Stimulated activated CD8-positive, alpha-beta memory T cell treated with anti-CD3 and anti-CD28 coated beads, Interleukin-4, amount 100 ng/mL, for 24 hours (primary cell): ENCODE measurements around the gene XPO1.
"Not testable (repeated sequence)": the region's sequence is repeated elsewhere in the genome, so short reads cannot be mapped to it uniquely, and the experiment has no call there.

ENCODE experiments used
- DNase-seq: peaks from one replicate; pipeline ENCODE4 v3.0.0-alpha.2; 2020; ENCODE audit warnings: low read depth

XPO1 gene

GRCh38 chr2:61469424-61470121 is 68.6 kb downstream of the XPO1 start:
- no peak for DNase-seq

GRCh38 chr2:61468231-61468630 is 69.9 kb downstream of the XPO1 start:
- not testable (repeated sequence) for DNase-seq

- no peak for DNase-seq
Observed at GRCh38 chr2:61465045-61465444, 73.1 kb downstream of the XPO1 start.

- no peak for DNase-seq
Observed at GRCh38 chr2:61463769-61464475, 74.2 kb downstream of the XPO1 start.

- DNase-seq = no peak
Observed at GRCh38 chr2:61461404-61461803, 76.8 kb downstream of the XPO1 start.

- no peak for DNase-seq
Observed at GRCh38 chr2:61460163-61460562, 78.0 kb downstream of the XPO1 start.

GRCh38 chr2:61456746-61457420 is 81.3 kb downstream of the XPO1 start:
- DNase-seq = no peak

- no peak for DNase-seq
Observed at GRCh38 chr2:61456070-61456745, 81.9 kb downstream of the XPO1 start.

- not testable (repeated sequence) for DNase-seq
Observed at GRCh38 chr2:61454972-61455371, 83.2 kb downstream of the XPO1 start.

- no peak for DNase-seq
Observed at GRCh38 chr2:61454383-61454782, 83.8 kb downstream of the XPO1 start.

GRCh38 chr2:61452392-61452791 is 85.8 kb downstream of the XPO1 start:
- DNase-seq = no peak

GRCh38 chr2:61451178-61451577 is 87.0 kb downstream of the XPO1 start:
- DNase-seq = no peak

GRCh38 chr2:61450144-61450543 is 88.0 kb downstream of the XPO1 start:
- DNase-seq = no peak

GRCh38 chr2:61448229-61448628 is 89.9 kb downstream of the XPO1 start:
- no peak for DNase-seq

- not testable (repeated sequence) for DNase-seq
Observed at GRCh38 chr2:61446971-61447370, 91.2 kb downstream of the XPO1 start.

GRCh38 chr2:61443342-61444041 is 94.7 kb downstream of the XPO1 start:
- no peak for DNase-seq

- DNase-seq = no peak
Observed at GRCh38 chr2:61439241-61440002, 98.7 kb downstream of the XPO1 start.

GRCh38 chr2:61438670-61439069 is 99.5 kb downstream of the XPO1 start:
- DNase-seq = no peak

GRCh38 chr2:61437170-61437569 is 101.0 kb downstream of the XPO1 start:
- DNase-seq = no peak

GRCh38 chr2:61436092-61436491 is 102.1 kb downstream of the XPO1 start:
- no peak for DNase-seq

GRCh38 chr2:61435291-61435690 is 102.9 kb downstream of the XPO1 start:
- no peak for DNase-seq
